CD4-positive, CD25-positive, alpha-beta regulatory T cell (primary cell): ENCODE measurements around the gene ST6GALNAC4. TPM values are rescaled to one million over a fixed set of nuclear protein-coding genes. Genes with fewer than 3 reads are reported as not detected.

ENCODE experiments used
- ATAC-seq, 2 donors: fragments of 150-1000 bp; cut with Tn5 transposase; one replicate each; pipeline ENCODE4 v1.10.0; 2021; ENCODE audit warnings: low read depth in 2 of 2, moderate number of reproducible peaks in 2 of 2, moderate library complexity in 1 of 2
- DNase-seq, 3 donors: peaks; one replicate each; pipeline versions ENCODE4 v3.0.0 to v3.0.0-alpha.2; 2012 to 2022; ENCODE audit warnings: mixed read lengths in 1 of 3
- H3K27ac ChIP-seq: one replicate; pipeline ENCODE4 v1.7.0; 2013; ENCODE audit warnings: mild to moderate bottlenecking, low read length; ENCODE audit not compliant: insufficient read depth, poor library complexity, severe bottlenecking
- H3K27me3 ChIP-seq: one replicate; pipeline ENCODE4 v1.7.0; 2013; ENCODE audit warnings: low read length; ENCODE audit not compliant: control insufficient read depth, insufficient read depth
- H3K36me3 ChIP-seq: one replicate; pipeline ENCODE4 v1.7.0; 2013; ENCODE audit warnings: mild to moderate bottlenecking, low read length, moderate library complexity; ENCODE audit not compliant: control insufficient read depth, insufficient read depth
- H3K4me1 ChIP-seq: 2 replicates; pipeline ENCODE4 v1.7.0; 2013; ENCODE audit warnings: mild to moderate bottlenecking, low read length; ENCODE audit not compliant: insufficient read depth, control insufficient read depth, poor library complexity, severe bottlenecking
- H3K4me3 ChIP-seq: one replicate; pipeline ENCODE4 v1.7.0; 2013; ENCODE audit warnings: low read depth, mild to moderate bottlenecking, low read length, moderate library complexity
- H3K9me3 ChIP-seq, 2 experiments: 1 replicate in 1 of 2; 2 replicates in 1 of 2; pipeline ENCODE4 v1.7.0; 2013; ENCODE audit warnings: low read length in 2 of 2, mild to moderate bottlenecking in 1 of 2, moderate library complexity in 1 of 2; ENCODE audit not compliant: control insufficient read depth in 2 of 2
- H3K27ac Mint-ChIP-seq, 3 donors: one replicate each; pipeline ENCODE4 v1.8.0; 2020 to 2022; ENCODE audit warnings: mild to moderate bottlenecking in 3 of 3, mixed read lengths in 3 of 3, moderate library complexity in 2 of 3
- H3K27me3 Mint-ChIP-seq: one replicate; pipeline ENCODE4 v1.8.0; 2022; ENCODE audit warnings: mild to moderate bottlenecking, mixed read lengths
- H3K36me3 Mint-ChIP-seq: one replicate; pipeline ENCODE4 v1.8.0; 2020; ENCODE audit warnings: mixed read lengths
- H3K4me1 Mint-ChIP-seq, 4 donors: one replicate each; pipeline ENCODE4 v1.8.0; 2020 to 2022; ENCODE audit warnings: mixed read lengths in 4 of 4, mild to moderate bottlenecking in 1 of 4
- H3K4me3 Mint-ChIP-seq, 4 donors: one replicate each; pipeline ENCODE4 v1.8.0; 2020 to 2022; ENCODE audit warnings: mild to moderate bottlenecking in 4 of 4, mixed read lengths in 4 of 4, moderate library complexity in 3 of 4
- H3K9me3 Mint-ChIP-seq, 7 donors: one replicate each; pipeline ENCODE4 v1.8.0; 2020 to 2022; ENCODE audit warnings: mixed read lengths in 7 of 7, mild to moderate bottlenecking in 3 of 7, moderate library complexity in 2 of 7
- polyA plus RNA-seq, 4 donors: library from polyadenylated mRNA; unstranded; fragments of 300-500 nt; fragmentation: Illumina TruSeq; gene quantifications; one replicate each; pipeline ENCODE4 v1.2.3, GENCODE V29; 2021
- total RNA-seq: library from RNA; stranded (reverse); gene quantifications from one replicate; pipeline ENCODE4 v1.2.3, GENCODE V29; 2022

Gene ST6GALNAC4
- total and polyA plus RNA-seq, 5 donors from 2014 or later: 23.1 to 31.6 (median 23.8) TPM

GRCh38 chr9:127944586-127945218, 27.9 kb upstream of the ST6GALNAC4 start:
- H3K27ac ChIP-seq: no peak overlapping the region
- no peak overlapping the region for H3K4me3 ChIP-seq
- H3K9me3 ChIP-seq: no peaks in the 10 kb centered on the region
- H3K27me3 ChIP-seq: no peaks in the 10 kb centered on the region
- Mint-ChIP-seq H3K4me3 (peak overlapping the region in 2 of 4 donors; percentile 38 to 52), H3K27me3 (no peaks in the 10 kb centered on the region), H3K9me3 (no peaks in the 10 kb centered on the region), H3K4me1 (peaks cover 0 to 54% (median 22%) of the 10 kb centered on the region in 4 donors), H3K36me3 (peaks cover 31% of the 10 kb centered on the region), H3K27ac (peak overlapping the region in 2 of 3 donors; percentile 49 to 92)
- H3K36me3 ChIP-seq: peaks cover 94% of the 10 kb centered on the region
- no peak for ATAC-seq
- DNase-seq: no peak
- peaks cover 24% of the 10 kb centered on the region for H3K4me1 ChIP-seq

- H3K4me3 ChIP-seq: no peak overlapping the region
- H3K36me3 ChIP-seq: peaks cover 85% of the 10 kb centered on the region
- peak; percentile 74 to 77 for ATAC-seq
- Mint-ChIP-seq H3K27ac (peak overlapping the region; percentile 49 to 74 (median 65)), H3K36me3 (peaks cover 30% of the 10 kb centered on the region), H3K27me3 (no peaks in the 10 kb centered on the region), H3K4me3 (peak overlapping the region in 2 of 4 donors; percentile 39 to 76), H3K9me3 (no peaks in the 10 kb centered on the region), H3K4me1 (peaks cover 0 to 47% (median 21%) of the 10 kb centered on the region in 4 donors)
- DNase-seq: peak; percentile 62 to 78 (median 64)
- H3K27me3 ChIP-seq: no peaks in the 10 kb centered on the region
- H3K9me3 ChIP-seq: no peaks in the 10 kb centered on the region
- H3K27ac ChIP-seq: peak overlapping the region; percentile 37
- H3K4me1 ChIP-seq: peaks cover 20% of the 10 kb centered on the region
Observed at GRCh38 chr9:127943731-127944144, 26.9 kb upstream of the ST6GALNAC4 start.

- Histone ChIP-seq H3K4me3 (no peak overlapping the region), H3K27me3 (no peaks in the 10 kb centered on the region), H3K9me3 (no peaks in the 10 kb centered on the region), H3K27ac (no peak overlapping the region), H3K4me1 (peaks cover 18% of the 10 kb centered on the region), H3K36me3 (peaks cover 79% of the 10 kb centered on the region)
- H3K4me1 Mint-ChIP-seq: peaks cover 0 to 46% (median 19%) of the 10 kb centered on the region in 4 donors
- no peaks in the 10 kb centered on the region for H3K27me3 Mint-ChIP-seq
- DNase-seq (no peak), ATAC-seq (no peak)
- peak overlapping the region in 3 of 4 donors; percentile 69 to 76 (median 71) for H3K4me3 Mint-ChIP-seq
- H3K9me3 Mint-ChIP-seq: no peaks in the 10 kb centered on the region
- peaks cover 26% of the 10 kb centered on the region for H3K36me3 Mint-ChIP-seq
- peak overlapping the region; percentile 23 to 87 (median 74) for H3K27ac Mint-ChIP-seq
Observed at GRCh38 chr9:127943011-127943662, 26.3 kb upstream of the ST6GALNAC4 start.

- Mint-ChIP-seq H3K9me3 (no peaks in the 10 kb centered on the region), H3K27ac (peak overlapping the region; percentile 23 to 87 (median 38)), H3K4me1 (peaks cover 0 to 46% (median 22%) of the 10 kb centered on the region in 4 donors), H3K27me3 (peaks cover 6% of the 10 kb centered on the region), H3K4me3 (peak overlapping the region in 2 of 4 donors; percentile 69 to 71), H3K36me3 (peaks cover 26% of the 10 kb centered on the region)
- Histone ChIP-seq H3K9me3 (no peaks in the 10 kb centered on the region), H3K27me3 (no peaks in the 10 kb centered on the region), H3K36me3 (peaks cover 73% of the 10 kb centered on the region), H3K4me3 (no peak overlapping the region), H3K4me1 (peaks cover 22% of the 10 kb centered on the region), H3K27ac (no peak overlapping the region)
- DNase-seq (peak; percentile 33 to 58 (median 55)), ATAC-seq (peak; percentile 22 to 40)
Observed at GRCh38 chr9:127942216-127943010, 25.6 kb upstream of the ST6GALNAC4 start.

- no peak for DNase-seq
- ATAC-seq: no peak
- Histone ChIP-seq H3K36me3 (peaks cover 71% of the 10 kb centered on the region), H3K9me3 (no peaks in the 10 kb centered on the region), H3K4me3 (no peak overlapping the region), H3K4me1 (peaks cover 26% of the 10 kb centered on the region), H3K27ac (no peak overlapping the region), H3K27me3 (no peaks in the 10 kb centered on the region)
- Mint-ChIP-seq H3K27ac (peak overlapping the region; percentile 20 to 38 (median 23)), H3K4me1 (peaks cover 0 to 48% (median 24%) of the 10 kb centered on the region in 4 donors), H3K36me3 (peaks cover 24% of the 10 kb centered on the region), H3K27me3 (peaks cover 7% of the 10 kb centered on the region), H3K9me3 (no peaks in the 10 kb centered on the region), H3K4me3 (no peak overlapping the region)
Observed at GRCh38 chr9:127941961-127942215, 25.0 kb upstream of the ST6GALNAC4 start.

GRCh38 chr9:127941062-127941960, 24.5 kb upstream of the ST6GALNAC4 start:
- DNase-seq (no peak), ATAC-seq (no peak)
- Mint-ChIP-seq H3K4me1 (peaks cover under 1 to 51% (median 29%) of the 10 kb centered on the region in 4 donors), H3K36me3 (peaks cover 24% of the 10 kb centered on the region), H3K4me3 (peak overlapping the region in 1 of 4 donors; percentile 81), H3K27me3 (peaks cover 7% of the 10 kb centered on the region), H3K9me3 (no peaks in the 10 kb centered on the region), H3K27ac (peak overlapping the region; percentile 20 to 44 (median 43))
- H3K27me3 ChIP-seq: no peaks in the 10 kb centered on the region
- peaks cover 28% of the 10 kb centered on the region for H3K4me1 ChIP-seq
- H3K36me3 ChIP-seq: peaks cover 65% of the 10 kb centered on the region
- H3K27ac ChIP-seq: no peak overlapping the region
- H3K4me3 ChIP-seq: no peak overlapping the region
- H3K9me3 ChIP-seq: no peaks in the 10 kb centered on the region

GRCh38 chr9:127940593-127940992, 23.8 kb upstream of the ST6GALNAC4 start:
- ATAC-seq (no peak), DNase-seq (no peak)
- H3K4me3 ChIP-seq: no peak overlapping the region
- H3K4me1 ChIP-seq: peaks cover 35% of the 10 kb centered on the region
- H3K27ac Mint-ChIP-seq: peak overlapping the region; percentile 31 to 44 (median 43)
- H3K9me3 Mint-ChIP-seq: no peaks in the 10 kb centered on the region
- peak overlapping the region in 2 of 4 donors; percentile 30 to 81 for H3K4me3 Mint-ChIP-seq
- H3K36me3 Mint-ChIP-seq: peaks cover 24% of the 10 kb centered on the region
- H3K4me1 Mint-ChIP-seq: peaks cover 4 to 58% (median 36%) of the 10 kb centered on the region in 4 donors
- peaks cover 7% of the 10 kb centered on the region for H3K27me3 Mint-ChIP-seq
- H3K27me3 ChIP-seq: no peaks in the 10 kb centered on the region
- H3K9me3 ChIP-seq: no peaks in the 10 kb centered on the region
- H3K36me3 ChIP-seq: peaks cover 58% of the 10 kb centered on the region
- no peak overlapping the region for H3K27ac ChIP-seq
